ENCODE results near the gene TXNDC5. TPM values are rescaled to one million over a fixed set of nuclear protein-coding genes. Genes with fewer than 3 reads are reported as not detected.

The TXNDC5 gene
- total and polyA plus RNA-seq, 9 donors = 88.0 to 272 (median 107) TPM

DNA sequence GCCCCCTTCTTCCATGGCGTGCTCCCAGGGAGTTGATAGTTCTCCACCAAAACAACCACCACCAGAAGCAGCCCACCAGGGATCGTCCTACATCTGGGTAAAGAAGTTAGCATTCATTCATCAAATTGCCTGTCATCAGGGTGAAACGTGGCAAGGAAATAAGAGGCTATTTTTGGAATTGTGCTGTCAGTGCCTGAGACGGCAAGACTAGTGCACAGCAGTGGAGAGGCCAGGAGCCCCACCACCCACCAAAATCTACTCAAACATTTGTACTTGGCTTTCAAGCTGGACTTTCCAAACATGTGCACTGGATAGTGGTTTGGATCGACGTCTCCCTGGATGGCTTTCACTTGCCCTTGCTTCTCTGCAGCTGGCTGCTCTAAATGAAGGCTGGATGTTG is 44.8 kb downstream of the TXNDC5 start:
- WGBS, 3 donors = 46 to 55% (median 52%) methylated on average over 6 of the region's 6 CpGs
- DNase-seq = no peak
- TF ChIP-seq POLR2A (IDR thresholded peaks at IDR 0.05) (no peak), EP300 (IDR thresholded peaks at IDR 0.05) (no peak)
- TF ChIP-seq, protein P1, sequence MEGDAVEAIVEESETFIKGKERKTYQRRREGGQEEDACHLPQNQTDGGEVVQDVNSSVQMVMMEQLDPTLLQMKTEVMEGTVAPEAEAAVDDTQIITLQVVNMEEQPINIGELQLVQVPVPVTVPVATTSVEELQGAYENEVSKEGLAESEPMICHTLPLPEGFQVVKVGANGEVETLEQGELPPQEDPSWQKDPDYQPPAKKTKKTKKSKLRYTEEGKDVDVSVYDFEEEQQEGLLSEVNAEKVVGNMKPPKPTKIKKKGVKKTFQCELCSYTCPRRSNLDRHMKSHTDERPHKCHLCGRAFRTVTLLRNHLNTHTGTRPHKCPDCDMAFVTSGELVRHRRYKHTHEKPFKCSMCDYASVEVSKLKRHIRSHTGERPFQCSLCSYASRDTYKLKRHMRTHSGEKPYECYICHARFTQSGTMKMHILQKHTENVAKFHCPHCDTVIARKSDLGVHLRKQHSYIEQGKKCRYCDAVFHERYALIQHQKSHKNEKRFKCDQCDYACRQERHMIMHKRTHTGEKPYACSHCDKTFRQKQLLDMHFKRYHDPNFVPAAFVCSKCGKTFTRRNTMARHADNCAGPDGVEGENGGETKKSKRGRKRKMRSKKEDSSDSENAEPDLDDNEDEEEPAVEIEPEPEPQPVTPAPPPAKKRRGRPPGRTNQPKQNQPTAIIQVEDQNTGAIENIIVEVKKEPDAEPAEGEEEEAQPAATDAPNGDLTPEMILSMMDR (IDR thresholded peaks at IDR 0.05) = no peak
- intact Hi-C loops (cut with DNase I) = no loop called here
- Histone ChIP-seq H3K9me3 (no peaks in the 10 kb centered on the region), H3K4me3 (no peak overlapping the region), H3K36me3 (no peaks in the 10 kb centered on the region), H3K27ac (no peak overlapping the region), H3K27me3 (no peaks in the 10 kb centered on the region), H3K4me1 (ENCODE audit: insufficient read depth) (no peaks in the 10 kb centered on the region)

DNA sequence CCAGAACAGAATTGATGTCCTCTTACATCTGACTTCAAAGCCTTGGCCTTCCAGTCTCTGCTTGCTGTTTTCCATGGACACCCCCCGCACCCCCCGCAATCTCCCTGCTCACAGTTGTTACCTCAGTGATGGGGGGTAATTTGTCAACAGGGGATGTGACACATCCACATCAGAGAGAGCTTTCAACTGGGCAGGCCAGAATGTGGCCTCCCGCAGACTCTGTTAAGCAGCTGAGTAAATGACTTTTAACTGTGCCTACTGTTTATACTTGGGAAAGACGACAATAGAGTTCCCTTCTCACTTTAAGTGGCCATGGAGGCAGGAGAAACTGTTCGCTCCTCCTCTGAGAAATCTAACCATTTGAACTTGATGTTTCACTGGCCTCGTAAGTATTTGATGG is 51.0 kb downstream of the TXNDC5 start:
- H3K27ac ChIP-seq = no peak overlapping the region
- no peaks in the 10 kb centered on the region for H3K36me3 ChIP-seq
- H3K9me3 ChIP-seq = no peaks in the 10 kb centered on the region
- DNase-seq = no peak
- no peaks in the 10 kb centered on the region for H3K4me1 ChIP-seq (ENCODE audit: insufficient read depth)
- no peaks in the 10 kb centered on the region for H3K27me3 ChIP-seq
- intact Hi-C loops (cut with DNase I) = no loop called here
- no peak overlapping the region for H3K4me3 ChIP-seq
- WGBS, 3 donors = 66 to 84% (median 77%) methylated on average over 6 of the region's 6 CpGs
- TF ChIP-seq EP300 (IDR thresholded peaks at IDR 0.05) (no peak), POLR2A (IDR thresholded peaks at IDR 0.05) (no peak)
- TF ChIP-seq, protein P1 (IDR thresholded peaks at IDR 0.05) = no peak

DNA sequence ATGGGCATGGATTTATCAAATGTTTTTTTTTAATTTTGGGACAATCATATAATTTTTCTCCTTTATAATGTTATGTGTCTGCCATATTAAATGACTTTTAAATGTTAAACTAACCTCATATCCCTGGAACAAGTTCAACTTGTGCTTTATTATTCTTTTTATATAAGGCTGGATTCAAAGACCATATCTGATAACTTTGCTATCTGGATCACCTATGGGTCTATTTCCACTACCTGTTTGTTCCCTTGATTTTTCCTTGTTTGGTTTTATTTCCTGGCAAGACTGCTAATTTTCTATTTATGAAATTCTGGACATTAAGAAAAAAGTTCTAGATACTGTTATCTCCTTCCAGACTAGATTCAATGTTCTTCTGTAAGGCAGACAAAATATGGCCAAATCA is 58.8 kb downstream of the TXNDC5 start:
- no peaks in the 10 kb centered on the region for H3K27me3 ChIP-seq
- DNase-seq = no peak
- intact Hi-C loops (cut with DNase I) = no loop called here
- H3K4me1 ChIP-seq (ENCODE audit: insufficient read depth) = no peaks in the 10 kb centered on the region
- no peaks in the 10 kb centered on the region for H3K9me3 ChIP-seq
- no peak for TF ChIP-seq POLR2A (IDR thresholded peaks at IDR 0.05)
- TF ChIP-seq EP300 (IDR thresholded peaks at IDR 0.05) = no peak
- TF ChIP-seq, protein P1 (IDR thresholded peaks at IDR 0.05) = no peak
- no peaks in the 10 kb centered on the region for H3K36me3 ChIP-seq
- H3K4me3 ChIP-seq = no peak overlapping the region
- H3K27ac ChIP-seq = no peak overlapping the region

DNA sequence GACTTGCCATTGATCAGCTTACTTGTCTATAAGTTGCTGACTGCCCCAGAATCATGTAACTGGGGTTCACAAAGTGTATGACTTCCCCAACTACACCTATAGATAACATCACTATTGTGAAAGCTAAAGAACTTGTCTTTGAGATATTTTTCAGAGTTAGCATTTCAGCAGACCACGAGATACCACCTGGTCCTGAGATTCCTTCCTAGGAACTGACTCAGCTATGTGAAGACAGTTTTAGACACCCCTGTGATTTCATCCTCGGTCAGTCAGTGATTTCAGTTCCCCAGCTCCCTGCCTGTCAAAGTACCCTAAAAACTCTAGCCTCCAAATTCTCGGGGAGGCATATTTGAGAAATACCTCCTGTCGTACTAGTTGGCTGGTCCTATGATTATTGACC is 62.4 kb downstream of the TXNDC5 start:
- H3K4me1 ChIP-seq (ENCODE audit: insufficient read depth) = no peaks in the 10 kb centered on the region
- intact Hi-C loops (cut with DNase I) = no loop called here
- TF ChIP-seq, protein P1 (IDR thresholded peaks at IDR 0.05) = no peak
- TF ChIP-seq POLR2A (IDR thresholded peaks at IDR 0.05) (no peak), EP300 (IDR thresholded peaks at IDR 0.05) (no peak)
- 91 to 95% (median 94%) methylated on average over 4 of the region's 4 CpGs for WGBS, 3 donors
- H3K36me3 ChIP-seq = no peaks in the 10 kb centered on the region
- no peaks in the 10 kb centered on the region for H3K27me3 ChIP-seq
- H3K9me3 ChIP-seq = no peaks in the 10 kb centered on the region
- no peak for DNase-seq
- no peak overlapping the region for H3K4me3 ChIP-seq
- H3K27ac ChIP-seq = no peak overlapping the region
